Mucosa of stomach (tissue), 1 donor: ENCODE data around the gene IFI27.

Experiments
- H3K27me3 ChIP-seq: one replicate; pipeline ENCODE4 v1.7.0; 2013; ENCODE audit warnings: mild to moderate bottlenecking, low read length; ENCODE audit not compliant: control insufficient read depth, insufficient read depth
- H3K36me3 ChIP-seq: one replicate; pipeline ENCODE4 v1.7.0; 2013; ENCODE audit warnings: low read length; ENCODE audit not compliant: control insufficient read depth, insufficient read depth
- H3K4me1 ChIP-seq: one replicate; pipeline ENCODE4 v1.7.0; 2013; ENCODE audit warnings: mild to moderate bottlenecking, low read length; ENCODE audit not compliant: control insufficient read depth, insufficient read depth
- H3K4me3 ChIP-seq: one replicate; pipeline ENCODE4 v1.7.0; 2013; ENCODE audit warnings: low read length
- H3K9ac ChIP-seq: one replicate; pipeline ENCODE4 v1.7.0; 2013; ENCODE audit warnings: mild to moderate bottlenecking, low read length, moderate library complexity
- H3K9me3 ChIP-seq: one replicate; pipeline ENCODE4 v1.7.0; 2013; ENCODE audit warnings: mild to moderate bottlenecking, low read length, moderate library complexity; ENCODE audit not compliant: control insufficient read depth
- donor health status: Pancreatic carcinoma.

The IFI27 gene

DNA sequence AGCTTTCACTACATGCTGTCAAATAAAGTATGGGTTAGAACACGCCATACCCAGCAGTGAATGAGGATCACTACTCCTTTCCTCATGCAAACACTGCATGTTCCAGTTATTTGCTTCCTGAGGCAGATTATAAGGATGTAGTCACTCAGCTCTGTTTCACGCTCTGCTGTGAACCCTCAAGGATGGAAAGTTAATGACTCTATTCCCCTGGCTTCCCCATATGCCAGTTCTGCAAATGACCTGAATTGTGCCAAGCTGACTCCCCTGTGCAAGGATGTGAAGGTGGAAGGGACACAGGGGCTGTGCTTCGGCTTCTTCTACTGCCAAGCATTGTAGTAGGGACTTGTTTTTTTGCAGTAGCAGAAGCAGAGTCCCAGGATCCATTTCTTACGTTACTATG is 22.6 kb upstream of the IFI27 start:
- Histone ChIP-seq H3K27me3 (no peaks in the 10 kb centered on the region), H3K9ac (no peak overlapping the region), H3K9me3 (no peaks in the 10 kb centered on the region), H3K4me3 (no peak overlapping the region), H3K4me1 (no peaks in the 10 kb centered on the region), H3K36me3 (no peaks in the 10 kb centered on the region)

DNA sequence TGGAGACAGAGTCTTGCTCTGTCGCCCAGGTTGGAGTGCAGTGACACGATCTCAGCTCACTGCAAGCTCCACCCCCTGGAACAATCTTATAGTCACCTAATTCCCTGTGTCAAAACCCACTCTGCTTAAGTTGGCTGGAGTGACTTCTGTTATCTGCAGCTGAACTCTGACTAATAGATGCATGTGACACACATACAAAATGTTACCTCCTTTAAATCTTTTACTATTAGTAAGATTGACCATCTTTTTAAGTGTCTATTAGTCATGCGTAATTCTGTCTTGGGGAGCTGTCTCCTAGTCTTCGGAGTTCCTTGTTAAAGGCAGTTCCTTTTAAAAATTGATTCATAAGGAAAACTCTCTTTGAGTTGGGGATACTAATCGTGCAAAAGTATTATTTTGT is 22.0 kb upstream of the IFI27 start:
- no peaks in the 10 kb centered on the region for H3K27me3 ChIP-seq
- no peak overlapping the region for H3K4me3 ChIP-seq
- H3K36me3 ChIP-seq: no peaks in the 10 kb centered on the region
- no peaks in the 10 kb centered on the region for H3K4me1 ChIP-seq
- no peaks in the 10 kb centered on the region for H3K9me3 ChIP-seq
- H3K9ac ChIP-seq: no peak overlapping the region

DNA sequence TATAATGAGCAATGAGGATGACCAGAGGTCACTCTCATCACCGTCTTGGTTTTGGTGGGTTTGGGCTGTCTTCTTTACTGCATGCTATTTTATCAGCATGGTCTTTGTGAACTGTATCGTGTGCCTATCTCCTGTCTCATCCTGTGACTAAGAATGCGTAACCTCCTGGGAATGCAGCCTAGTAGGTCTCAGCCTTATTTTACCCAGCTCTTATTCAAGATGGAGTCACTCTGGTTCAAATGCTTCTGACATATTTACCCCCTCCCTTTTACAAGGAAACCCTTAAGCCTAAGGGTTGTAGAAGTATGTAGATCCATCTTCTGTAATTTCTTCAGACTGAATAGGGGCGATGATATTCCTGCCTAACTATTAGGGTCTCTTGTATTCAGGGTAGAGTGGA is 21.1 kb upstream of the IFI27 start:
- H3K27me3 ChIP-seq: no peaks in the 10 kb centered on the region
- no peaks in the 10 kb centered on the region for H3K4me1 ChIP-seq
- no peaks in the 10 kb centered on the region for H3K9me3 ChIP-seq
- no peak overlapping the region for H3K4me3 ChIP-seq
- no peak overlapping the region for H3K9ac ChIP-seq
- no peaks in the 10 kb centered on the region for H3K36me3 ChIP-seq

DNA sequence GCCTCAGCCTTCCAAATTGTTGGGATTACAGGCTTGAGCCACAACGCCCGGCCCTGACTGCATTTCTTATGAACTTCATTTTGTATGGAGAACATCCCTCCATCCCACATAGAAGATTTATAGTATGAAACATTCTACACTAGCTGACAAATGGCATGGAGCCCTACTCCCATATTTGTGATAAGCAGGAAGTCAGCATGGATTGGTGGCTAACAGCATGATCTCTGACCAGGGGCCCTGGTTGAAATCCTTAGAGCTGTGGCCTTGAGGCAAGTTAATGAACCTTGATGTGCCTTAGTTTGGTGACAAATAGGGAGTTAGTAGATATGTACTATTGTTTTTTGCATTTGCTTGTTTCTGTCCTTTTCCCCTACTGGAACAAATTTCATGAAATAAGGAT is 17.1 kb upstream of the IFI27 start:
- no peaks in the 10 kb centered on the region for H3K36me3 ChIP-seq
- H3K4me3 ChIP-seq: no peak overlapping the region
- H3K9ac ChIP-seq: no peak overlapping the region
- no peaks in the 10 kb centered on the region for H3K4me1 ChIP-seq
- no peaks in the 10 kb centered on the region for H3K27me3 ChIP-seq
- no peaks in the 10 kb centered on the region for H3K9me3 ChIP-seq

DNA sequence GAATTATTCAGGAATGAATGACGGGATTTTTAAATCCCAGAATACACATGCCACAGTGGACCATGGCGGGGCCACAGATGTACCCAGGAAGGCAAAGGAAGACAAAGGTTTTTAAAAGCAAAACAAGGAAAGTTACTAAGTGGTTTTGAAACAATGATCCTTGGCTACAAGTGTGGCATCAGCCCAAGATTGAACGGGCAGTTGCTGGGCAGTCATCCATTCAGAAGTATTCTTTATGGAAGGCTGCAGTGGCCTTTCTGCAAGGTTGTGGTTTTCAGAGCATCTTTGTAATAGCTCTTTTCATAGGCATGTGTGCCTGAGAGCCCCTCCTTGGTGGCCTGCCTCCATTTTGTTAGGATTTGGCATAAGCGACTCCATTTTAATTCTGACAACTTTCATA is 13.4 kb upstream of the IFI27 start:
- no peaks in the 10 kb centered on the region for H3K36me3 ChIP-seq
- H3K27me3 ChIP-seq: no peaks in the 10 kb centered on the region

DNA sequence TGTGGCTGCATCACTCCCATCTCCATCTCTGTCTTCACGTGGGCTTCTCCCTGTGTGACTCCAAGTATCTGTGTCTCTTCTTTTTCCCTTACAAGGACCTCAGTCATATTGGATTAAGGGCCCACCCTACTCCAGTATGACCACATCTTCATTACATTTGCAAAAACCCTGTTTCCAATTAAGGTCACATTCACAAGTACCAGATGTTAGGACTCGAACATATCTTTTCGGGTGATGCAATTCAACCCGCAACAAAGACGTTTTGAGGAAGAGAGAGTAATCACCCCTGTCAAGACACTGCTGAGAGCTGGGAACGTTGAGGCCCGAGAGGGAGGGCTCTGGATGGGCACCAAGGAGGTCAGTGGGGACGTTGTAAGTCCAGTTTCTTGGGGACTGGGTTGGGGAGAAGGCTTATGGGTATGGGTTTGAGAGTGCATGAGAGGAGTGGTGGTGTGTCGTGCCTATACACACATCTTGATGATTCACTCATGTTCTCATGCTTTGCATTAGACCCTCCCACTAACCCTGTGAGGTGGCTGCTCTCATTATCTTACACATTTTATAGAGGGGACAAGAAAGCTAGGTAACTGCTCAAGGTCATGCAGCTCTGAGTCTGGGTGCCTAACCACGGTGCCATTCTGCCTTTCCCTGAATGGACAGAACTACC is 12.1 kb upstream of the IFI27 start:
- Histone ChIP-seq H3K9me3 (no peaks in the 10 kb centered on the region), H3K4me1 (peaks cover 17% of the 10 kb centered on the region), H3K27me3 (no peaks in the 10 kb centered on the region), H3K36me3 (no peaks in the 10 kb centered on the region), H3K4me3 (no peak overlapping the region), H3K9ac (no peak overlapping the region)

More for the DNA sequence above, 13.4 kb upstream of the IFI27 start:
- Histone ChIP-seq H3K4me1 (peaks cover 3% of the 10 kb centered on the region), H3K4me3 (no peak overlapping the region), H3K9me3 (no peaks in the 10 kb centered on the region), H3K9ac (no peak overlapping the region)

DNA sequence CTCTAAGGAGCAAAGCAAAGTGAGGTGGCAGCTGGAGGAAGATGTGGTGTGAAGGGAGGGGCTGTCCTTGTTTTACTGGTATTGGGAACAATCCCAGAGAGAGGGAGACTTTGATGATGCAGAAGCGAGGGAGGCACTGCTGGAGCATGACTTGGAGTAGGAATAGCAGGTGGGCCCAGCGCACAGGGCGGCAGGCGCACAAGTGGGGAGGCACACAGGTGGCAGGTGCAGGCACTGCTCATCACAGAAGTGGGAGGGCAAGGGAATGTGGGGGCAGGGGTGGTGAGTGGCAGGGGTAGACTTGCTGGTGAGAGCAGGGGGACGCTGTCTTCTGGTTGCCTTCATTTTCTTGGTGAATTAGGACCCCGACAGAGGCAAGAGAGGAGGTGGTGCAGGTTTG is 11.5 kb upstream of the IFI27 start:
- H3K36me3 ChIP-seq: no peaks in the 10 kb centered on the region
- no peaks in the 10 kb centered on the region for H3K27me3 ChIP-seq
- H3K9ac ChIP-seq: no peak overlapping the region
- peaks cover 22% of the 10 kb centered on the region for H3K4me1 ChIP-seq
- H3K4me3 ChIP-seq: no peak overlapping the region
- no peaks in the 10 kb centered on the region for H3K9me3 ChIP-seq

DNA sequence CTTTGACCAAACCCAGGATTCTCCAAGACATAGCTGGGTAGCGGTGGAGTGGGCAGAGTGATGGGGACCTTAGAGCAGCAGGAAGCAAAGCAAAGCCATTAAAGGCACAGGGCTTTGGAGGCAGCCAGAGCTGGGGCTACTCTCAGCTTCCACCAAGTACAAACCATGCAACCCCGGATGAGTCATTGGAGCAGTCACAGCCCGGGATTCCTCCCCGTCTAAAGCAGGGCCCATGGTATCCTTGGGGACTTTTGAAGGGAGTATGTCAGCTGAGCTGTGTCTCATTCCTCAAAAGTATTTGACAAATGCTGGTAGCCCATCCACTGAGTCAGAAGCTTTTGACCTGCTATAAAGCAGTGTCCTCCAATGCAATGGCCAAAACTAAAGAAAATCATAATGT is 9.7 kb upstream of the IFI27 start:
- Histone ChIP-seq H3K4me1 (peaks cover 22% of the 10 kb centered on the region), H3K4me3 (no peak overlapping the region), H3K9me3 (no peaks in the 10 kb centered on the region), H3K27me3 (no peaks in the 10 kb centered on the region), H3K36me3 (no peaks in the 10 kb centered on the region), H3K9ac (no peak overlapping the region)

DNA sequence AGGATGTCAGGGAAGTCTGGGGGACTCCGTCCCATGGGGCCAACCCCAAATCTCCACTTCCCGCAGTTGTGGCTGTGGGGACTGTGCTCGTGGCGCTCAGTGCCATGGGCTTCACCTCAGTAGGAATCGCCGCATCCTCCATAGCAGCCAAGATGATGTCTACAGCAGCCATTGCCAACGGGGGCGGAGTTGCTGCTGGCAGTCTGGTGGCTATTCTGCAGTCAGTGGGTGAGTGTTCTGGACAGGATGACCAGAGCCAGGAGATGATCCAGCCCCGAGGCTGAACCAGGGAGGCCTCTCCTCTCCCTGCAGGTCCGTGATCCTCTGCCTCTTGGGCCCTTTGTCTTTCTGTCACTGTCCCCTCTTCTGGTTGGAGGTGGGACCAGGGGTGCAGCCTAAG is 8.8 kb upstream of the IFI27 start:
- H3K9me3 ChIP-seq: no peaks in the 10 kb centered on the region
- H3K36me3 ChIP-seq: no peaks in the 10 kb centered on the region
- H3K4me1 ChIP-seq: peaks cover 22% of the 10 kb centered on the region
- H3K4me3 ChIP-seq: no peak overlapping the region
- no peaks in the 10 kb centered on the region for H3K27me3 ChIP-seq
- no peak overlapping the region for H3K9ac ChIP-seq

DNA sequence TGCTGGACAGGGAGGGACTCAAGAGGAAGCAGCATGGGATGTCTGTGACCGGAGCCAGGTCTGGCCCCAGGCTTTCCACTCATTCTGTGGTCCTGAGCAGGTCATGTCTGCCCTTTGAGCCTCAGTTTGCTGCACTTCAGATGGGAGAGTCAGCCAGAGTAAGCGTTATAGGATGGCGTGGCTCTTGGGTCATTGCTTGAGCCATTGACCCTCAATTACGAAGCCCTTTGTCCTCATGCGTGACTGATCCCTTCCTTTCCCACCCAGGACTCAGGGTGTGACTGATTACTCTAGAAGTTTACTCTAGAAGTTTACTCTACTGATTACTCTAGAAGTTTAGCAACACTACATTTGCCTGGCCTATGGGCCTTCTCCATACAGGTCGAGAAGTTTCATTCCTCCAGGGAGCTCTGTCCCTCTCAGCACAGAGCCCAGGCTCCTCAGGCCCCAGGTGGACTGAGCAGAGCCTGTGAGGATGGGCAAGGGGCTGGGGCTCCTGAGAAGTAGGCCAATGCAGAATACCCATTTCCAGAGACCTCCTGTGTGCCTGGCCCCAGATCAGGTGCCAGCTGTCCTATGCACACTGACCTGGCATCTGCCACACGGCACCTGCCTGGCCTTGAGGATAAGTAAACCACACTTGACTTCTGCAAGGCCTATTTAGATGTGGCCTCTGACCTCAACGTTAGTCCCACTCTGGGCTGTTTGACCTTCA is 7.6 kb upstream of the IFI27 start:
- H3K9me3 ChIP-seq: no peaks in the 10 kb centered on the region
- no peak overlapping the region for H3K4me3 ChIP-seq
- peak overlapping the region; percentile 3 for H3K9ac ChIP-seq
- peaks cover 22% of the 10 kb centered on the region for H3K4me1 ChIP-seq
- H3K36me3 ChIP-seq: no peaks in the 10 kb centered on the region
- H3K27me3 ChIP-seq: no peaks in the 10 kb centered on the region

DNA sequence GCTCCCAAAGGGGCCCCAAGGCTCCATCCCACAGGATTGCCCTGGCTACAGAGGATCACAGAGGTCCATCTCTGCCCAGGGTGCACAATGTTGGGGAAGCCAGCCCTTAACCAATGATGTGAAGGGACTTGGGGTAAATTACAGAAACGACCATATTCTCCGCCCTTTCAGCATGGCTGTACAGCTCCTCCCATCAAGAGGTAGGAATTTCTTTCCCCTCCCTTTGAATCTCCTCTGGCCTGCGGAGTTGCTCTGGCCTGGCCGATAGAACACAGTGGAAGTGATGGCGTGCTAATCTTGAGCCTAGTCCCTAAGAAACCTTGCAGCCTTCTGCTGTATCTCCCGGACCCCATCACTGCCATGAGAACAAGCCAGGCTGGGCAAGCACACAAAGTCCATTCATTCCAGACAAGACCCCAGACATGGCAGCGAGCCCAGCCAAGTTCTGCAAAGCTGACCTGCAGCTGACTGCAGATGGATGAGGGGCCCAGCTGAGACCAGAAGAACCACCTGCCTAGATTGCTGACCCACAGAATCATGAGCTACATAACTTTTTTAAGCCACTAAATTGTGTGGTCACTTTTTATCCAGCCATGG is 6.9 kb upstream of the IFI27 start:
- Histone ChIP-seq H3K27me3 (no peaks in the 10 kb centered on the region), H3K4me3 (no peak overlapping the region), H3K36me3 (no peaks in the 10 kb centered on the region), H3K9ac (peak overlapping the region; percentile 3), H3K9me3 (no peaks in the 10 kb centered on the region), H3K4me1 (peaks cover 22% of the 10 kb centered on the region)

DNA sequence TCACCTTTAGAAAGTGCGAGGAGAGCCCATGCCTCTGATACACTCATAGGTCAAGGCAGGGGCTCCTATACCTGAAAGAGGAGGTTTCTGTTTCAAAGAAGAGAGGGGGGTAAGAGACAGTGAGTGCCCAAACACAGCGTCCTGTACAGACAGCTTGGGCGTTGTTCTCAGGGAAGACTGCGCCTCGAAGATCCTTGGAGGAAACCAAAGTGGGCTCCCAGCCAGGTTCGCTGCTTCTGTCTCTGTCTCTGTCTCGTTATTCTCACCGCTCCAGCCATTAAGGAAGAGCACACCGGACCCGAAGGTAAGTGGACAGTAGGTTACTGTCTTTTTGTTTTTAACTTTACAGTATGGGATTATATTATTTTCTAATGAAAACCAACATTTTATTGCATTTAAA is 5.8 kb upstream of the IFI27 start:
- no peak overlapping the region for H3K9ac ChIP-seq
- no peaks in the 10 kb centered on the region for H3K36me3 ChIP-seq
- no peaks in the 10 kb centered on the region for H3K27me3 ChIP-seq
- H3K4me3 ChIP-seq: no peak overlapping the region
- no peaks in the 10 kb centered on the region for H3K9me3 ChIP-seq
- peaks cover 29% of the 10 kb centered on the region for H3K4me1 ChIP-seq
